PC-9 (cell line): ENCODE data around the gene ABCB9. TPM values are rescaled to one million over a fixed set of nuclear protein-coding genes. Genes with fewer than 3 reads are reported as not detected.

Experiments used
- BruUV-seq: library from RNA; stranded (reverse); fragments of 400-500 nt; replicated peaks from 2 replicates; lab custom pipeline; 2021; lab: Mats Ljungman, UMichigan
- CTCF ChIA-PET: fragments of 300-600 bp; sonication (Branson Sonifier 250); formaldehyde crosslinking; loops from one replicate; lab custom pipeline; 2022; ENCODE audit warnings: antibody characterized with exemption; lab: Charles Lee
- POLR2A ChIA-PET: fragments of 300-600 bp; sonication (Branson Sonifier 250); formaldehyde crosslinking; loops from one replicate; lab custom pipeline; 2022; ENCODE audit warnings: antibody characterized with exemption; ENCODE audit not compliant: unreplicated experiment; lab: Charles Lee
- DNase-seq, 2 experiments: peaks; one replicate each; pipeline versions ENCODE4 v3.0.0 to v3.0.0-alpha.2; 2015 to 2022; ENCODE audit warnings: mixed read lengths in 1 of 2
- H2AFZ ChIP-seq: fragments of 200-600 bp; sonication (generic); 2 replicates; pipeline ENCODE4 v1.8.1; 2017; ENCODE audit warnings: antibody characterized with exemption
- H3F3A ChIP-seq: fragments of 200-600 bp; sonication (generic); 2 replicates; pipeline ENCODE4 v1.8.1; 2017; ENCODE audit warnings: antibody characterized with exemption, mild to moderate bottlenecking, low read depth; ENCODE audit not compliant: insufficient read depth
- H3K27ac ChIP-seq: fragments of 200-600 bp; sonication (generic); 2 replicates; pipeline ENCODE4 v1.6.1; 2016; ENCODE audit warnings: mixed run types
- H3K27me3 ChIP-seq: fragments of 200-600 bp; sonication (generic); 2 replicates; pipeline ENCODE4 v1.6.1; 2016; ENCODE audit warnings: low read depth, mixed run types; ENCODE audit not compliant: insufficient read depth
- H3K36me3 ChIP-seq: fragments of 200-600 bp; sonication (generic); 2 replicates; pipeline ENCODE4 v1.6.1; 2016; ENCODE audit warnings: low read depth, mixed run types
- H3K4me1 ChIP-seq: fragments of 200-600 bp; sonication (generic); replicated peaks from 2 replicates; pipeline ENCODE4 v1.6.1; 2016; ENCODE audit warnings: mixed run types; ENCODE audit not compliant: insufficient read depth
- H3K4me2 ChIP-seq: fragments of 200-600 bp; sonication (generic); 2 replicates; pipeline ENCODE4 v1.6.1; 2017; ENCODE audit warnings: mixed run types
- H3K4me3 ChIP-seq: fragments of 200-600 bp; sonication (generic); 2 replicates; pipeline ENCODE4 v1.6.1; 2016; ENCODE audit warnings: mixed run types
- H3K79me2 ChIP-seq: fragments of 200-600 bp; sonication (generic); 2 replicates; pipeline ENCODE4 v1.6.1; 2017; ENCODE audit warnings: low read depth, mixed run types
- H3K9me2 ChIP-seq: fragments of 200-600 bp; sonication (generic); 2 replicates; pipeline ENCODE4 v1.8.1; 2017; ENCODE audit warnings: mild to moderate bottlenecking; ENCODE audit not compliant: insufficient read depth
- H3K9me3 ChIP-seq: fragments of 200-600 bp; sonication (generic); 2 replicates; pipeline ENCODE4 v1.8.1; 2016; ENCODE audit warnings: low read depth; ENCODE audit not compliant: insufficient read depth
- H4K20me1 ChIP-seq: fragments of 200-600 bp; sonication (generic); 2 replicates; pipeline ENCODE4 v1.8.1; 2017; ENCODE audit not compliant: insufficient read depth
- CTCF ChIP-seq: fragments of 200-600 bp; sonication (generic); conservative IDR thresholded peaks from 2 replicates; pipeline ENCODE4 v1.6.1; 2017; ENCODE audit warnings: mixed run types, antibody characterized with exemption, mild to moderate bottlenecking, moderate library complexity
- EZH2 ChIP-seq: fragments of 200-600 bp; sonication (generic); IDR thresholded peaks from 2 replicates; pipeline ENCODE4 v1.8.0; 2017; ENCODE audit warnings: antibody characterized with exemption, low read depth
- intact Hi-C: fragments of 100-400 bp; cut with micrococcal nuclease; formaldehyde crosslinking; loops from one replicate; pipeline ENCODE4 v1.10.0; 2022; ENCODE audit not compliant: unreplicated experiment
- total RNA-seq: library from RNA; stranded (reverse); gene quantifications from 2 replicates; pipeline ENCODE4 v1.2.3, GENCODE V29; 2021

Gene ABCB9
- total RNA-seq, 1 experiment from 2014 or later: 13.0 TPM

- no peak for TF ChIP-seq EZH2
- TF ChIP-seq CTCF: no peak
- no peak overlapping the region for H3K4me3 ChIP-seq
- no peaks in the 10 kb centered on the region for H3K4me1 ChIP-seq
- no peak for DNase-seq
- H3K9me3 ChIP-seq: no peaks in the 10 kb centered on the region
- intact Hi-C loops: no loop called here
- H3K79me2 ChIP-seq: no peaks in the 10 kb centered on the region
- H2AFZ ChIP-seq: no peak overlapping the region
- CTCF ChIA-PET: no interaction called here
- H3K27ac ChIP-seq: no peak overlapping the region
- H3K9me2 ChIP-seq: no peaks in the 10 kb centered on the region
- no peaks in the 10 kb centered on the region for H3F3A ChIP-seq
- no peaks in the 10 kb centered on the region for H4K20me1 ChIP-seq
- no peak overlapping the region for H3K4me2 ChIP-seq
- BruUV-seq: no TSS peak
- no peaks in the 10 kb centered on the region for H3K36me3 ChIP-seq
- POLR2A ChIA-PET: no interaction called here
- no peaks in the 10 kb centered on the region for H3K27me3 ChIP-seq
These were observed 31.3 kb upstream of the ABCB9 start for GRCh38 chr12:122997343-122998250.

- Histone ChIP-seq H3K9me2 (no peaks in the 10 kb centered on the region), H3K4me1 (no peaks in the 10 kb centered on the region), H3K9me3 (no peaks in the 10 kb centered on the region), H3F3A (no peaks in the 10 kb centered on the region), H3K79me2 (no peaks in the 10 kb centered on the region), H3K27me3 (no peaks in the 10 kb centered on the region), H4K20me1 (no peaks in the 10 kb centered on the region), H2AFZ (no peak overlapping the region), H3K36me3 (no peaks in the 10 kb centered on the region), H3K4me3 (no peak overlapping the region), H3K27ac (no peak overlapping the region), H3K4me2 (no peak overlapping the region)
- no TSS peak for BruUV-seq
- POLR2A ChIA-PET: no interaction called here
- intact Hi-C loops: no loop called here
- no peak for TF ChIP-seq CTCF
- no peak for TF ChIP-seq EZH2
- no peak for DNase-seq
- CTCF ChIA-PET: interaction anchor here (0.6 kb wide), 1 partner anchor 170 kb away, joined by 4 read pairs; no protein-coding TSS in a partner anchor
These were observed 30.5 kb upstream of the ABCB9 start for GRCh38 chr12:122996621-122997342.

GRCh38 chr12:122996188-122996601, 29.9 kb upstream of the ABCB9 start:
- no peak overlapping the region for H3K27ac ChIP-seq
- no peaks in the 10 kb centered on the region for H3K27me3 ChIP-seq
- no peaks in the 10 kb centered on the region for H4K20me1 ChIP-seq
- H3K4me2 ChIP-seq: no peak overlapping the region
- H3K36me3 ChIP-seq: no peaks in the 10 kb centered on the region
- H3K4me3 ChIP-seq: no peak overlapping the region
- CTCF ChIA-PET: interaction anchor here (0.6 kb wide), 1 partner anchor 171 kb away, joined by 4 read pairs; no protein-coding TSS in a partner anchor
- H3K9me2 ChIP-seq: no peaks in the 10 kb centered on the region
- intact Hi-C loops: no loop called here
- no peaks in the 10 kb centered on the region for H3K4me1 ChIP-seq
- TF ChIP-seq EZH2 (no peak), CTCF (no peak)
- no TSS peak for BruUV-seq
- no peak for DNase-seq
- H2AFZ ChIP-seq: no peak overlapping the region
- no peaks in the 10 kb centered on the region for H3F3A ChIP-seq
- no peaks in the 10 kb centered on the region for H3K9me3 ChIP-seq
- no peaks in the 10 kb centered on the region for H3K79me2 ChIP-seq
- POLR2A ChIA-PET: no interaction called here
